HG03095 (cell line): Measurements from ENCODE around the gene TNNC1.

Source experiments
- ATAC-seq: cut with Tn5 transposase; IDR thresholded peaks from one replicate; pipeline ENCODE4 v1.9.1; 2021; ENCODE audit warnings: moderate library complexity; ENCODE audit not compliant: unreplicated experiment

Gene TNNC1

GRCh38 chr3:52453496-52454249, at the start of gene TNNC1:
TNNC1 (minus strand) TSS chr3:52454041; CDS start chr3:52454015, 26 bp downstream.
- ATAC-seq = no peak

DNA sequence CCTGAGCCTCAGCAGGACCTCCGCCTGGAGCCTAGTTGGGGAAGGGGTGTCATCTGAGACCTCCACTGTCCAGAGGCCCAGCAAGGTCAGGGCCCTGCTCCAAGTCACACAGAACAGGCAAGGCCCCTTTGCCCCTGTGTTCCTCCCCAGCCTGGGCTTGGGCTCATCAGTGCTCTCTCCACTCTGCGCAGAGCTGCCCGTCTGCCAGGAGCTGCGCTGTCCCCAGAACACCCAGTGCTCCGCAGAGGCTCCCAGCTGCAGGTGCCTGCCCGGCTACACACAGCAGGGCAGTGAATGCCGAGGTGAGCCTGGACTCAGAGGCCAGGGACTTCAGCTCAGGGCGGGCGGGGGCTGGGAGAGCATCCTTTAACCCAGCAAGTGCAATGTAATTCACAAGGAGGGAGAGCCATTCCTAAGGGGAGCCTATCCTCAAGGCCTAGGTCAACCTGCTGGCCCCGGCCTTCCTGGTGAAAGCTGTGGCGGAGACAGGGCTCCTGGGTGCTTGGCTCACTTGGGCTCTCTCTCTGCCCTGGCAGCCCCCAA, 49.0 kb upstream of the TNNC1 start:
- no peak for ATAC-seq

- no peak for ATAC-seq
Measured at GRCh38 chr3:52502001-52502400, 48.2 kb upstream of the TNNC1 start.

DNA sequence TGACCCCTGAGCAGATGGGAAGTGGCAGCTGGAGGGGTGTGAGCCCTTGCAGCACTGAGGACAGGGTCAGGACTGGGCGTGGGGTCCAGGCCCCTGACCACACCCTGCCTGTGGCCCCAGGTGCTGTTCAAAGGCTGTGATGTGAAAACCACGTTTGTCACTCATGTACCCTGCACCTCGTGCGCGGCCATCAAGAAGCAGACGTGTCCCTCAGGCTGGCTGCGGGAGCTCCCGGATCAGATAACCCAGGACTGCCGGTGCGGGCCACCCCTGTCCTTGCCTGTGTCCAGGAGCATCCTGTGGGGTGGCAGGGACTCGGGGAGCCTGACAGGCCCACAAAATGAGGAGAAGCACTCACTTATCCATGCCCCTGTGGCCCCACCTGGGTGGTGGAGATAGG, 47.2 kb upstream of the TNNC1 start:
- ATAC-seq = no peak

- no peak for ATAC-seq
Measured at GRCh38 chr3:52498137-52499054, 44.6 kb upstream of the TNNC1 start.

- ATAC-seq = no peak
Measured at GRCh38 chr3:52495777-52496602, 42.1 kb upstream of the TNNC1 start.

DNA sequence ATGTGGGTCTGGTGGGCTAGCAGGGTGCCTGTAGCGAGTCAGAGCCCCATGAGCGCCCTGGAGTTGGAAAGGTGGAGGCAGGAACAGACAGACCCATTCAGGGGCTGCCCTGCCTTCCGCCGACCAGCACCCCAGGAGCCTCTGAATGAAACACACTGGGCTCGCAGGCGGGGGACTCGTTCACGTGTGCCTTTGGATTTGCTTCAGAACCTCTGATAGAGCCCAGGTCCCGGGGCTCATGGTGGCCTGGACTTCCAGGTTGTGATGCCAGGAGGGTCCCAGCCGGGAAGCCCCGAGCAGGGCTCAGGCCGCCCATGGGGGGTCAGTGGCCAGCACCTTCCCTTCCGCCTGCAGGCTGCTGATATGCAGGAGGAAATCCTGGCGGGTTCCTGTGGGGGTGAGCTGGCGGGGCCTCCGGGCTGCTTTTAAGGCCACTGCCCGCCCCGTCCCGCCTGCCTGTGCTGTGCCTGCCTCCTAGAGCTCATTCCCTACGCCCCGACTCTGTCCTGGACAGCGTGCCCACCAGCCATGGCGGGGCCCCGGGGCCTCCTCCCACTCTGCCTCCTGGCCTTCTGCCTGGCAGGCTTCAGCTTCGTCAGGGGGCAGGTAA, 41.1 kb upstream of the TNNC1 start, which contains the start of gene STAB1:
TSS of gene STAB1 (plus strand) at position 453 of the 610 bp plus-strand sequence. CDS start at position 529, 76 bp downstream.
- no peak for ATAC-seq

- no peak for ATAC-seq
Measured at GRCh38 chr3:52494445-52494844, 40.6 kb upstream of the TNNC1 start.

GRCh38 chr3:52493232-52494017, 39.6 kb upstream of the TNNC1 start:
- ATAC-seq = no peak

DNA sequence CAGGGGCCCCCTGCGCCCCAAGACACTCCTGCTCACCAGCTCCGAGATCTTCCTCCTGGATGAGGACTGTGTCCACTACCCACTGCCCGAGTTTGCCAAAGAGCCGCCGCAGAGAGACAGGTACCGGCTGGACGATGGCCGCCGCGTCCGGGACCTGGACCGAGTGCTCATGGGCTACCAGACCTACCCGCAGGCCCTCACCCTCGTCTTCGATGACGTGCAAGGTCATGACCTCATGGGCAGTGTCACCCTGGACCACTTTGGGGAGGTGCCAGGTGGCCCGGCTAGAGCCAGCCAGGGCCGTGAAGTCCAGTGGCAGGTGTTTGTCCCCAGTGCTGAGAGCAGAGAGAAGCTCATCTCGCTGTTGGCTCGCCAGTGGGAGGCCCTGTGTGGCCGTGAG, 38.2 kb upstream of the TNNC1 start:
- ATAC-seq = no peak

DNA sequence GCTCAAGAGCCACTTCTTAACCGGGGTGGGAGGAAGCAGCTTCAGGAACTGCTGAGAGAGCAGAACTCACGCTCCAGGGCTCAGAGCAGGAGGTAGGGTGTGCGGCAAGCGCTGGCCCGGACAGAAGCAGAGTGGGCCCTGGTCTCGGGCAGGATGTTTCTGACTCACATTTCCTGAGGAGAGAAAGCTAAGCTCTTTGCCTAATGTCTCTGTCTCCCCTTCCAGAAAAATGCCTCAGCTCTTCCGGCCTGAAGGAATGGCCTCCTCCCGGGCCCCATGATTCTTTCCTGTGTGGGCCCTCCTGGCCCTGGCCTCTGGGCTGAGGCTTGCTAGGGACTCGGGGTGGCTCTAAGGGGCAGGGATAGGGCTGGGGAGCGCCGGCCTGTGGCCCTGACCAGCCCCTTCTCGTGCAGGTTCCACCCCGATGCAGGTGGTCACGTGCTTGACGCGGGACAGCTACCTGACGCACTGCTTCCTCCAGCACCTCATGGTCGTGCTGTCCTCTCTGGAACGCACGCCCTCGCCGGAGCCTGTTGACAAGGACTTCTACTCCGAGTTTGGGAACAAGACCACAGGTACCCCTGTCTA, 37.2 kb upstream of the TNNC1 start:
- ATAC-seq = no peak

GRCh38 chr3:52490035-52490938, 36.4 kb upstream of the TNNC1 start:
- no peak for ATAC-seq

DNA sequence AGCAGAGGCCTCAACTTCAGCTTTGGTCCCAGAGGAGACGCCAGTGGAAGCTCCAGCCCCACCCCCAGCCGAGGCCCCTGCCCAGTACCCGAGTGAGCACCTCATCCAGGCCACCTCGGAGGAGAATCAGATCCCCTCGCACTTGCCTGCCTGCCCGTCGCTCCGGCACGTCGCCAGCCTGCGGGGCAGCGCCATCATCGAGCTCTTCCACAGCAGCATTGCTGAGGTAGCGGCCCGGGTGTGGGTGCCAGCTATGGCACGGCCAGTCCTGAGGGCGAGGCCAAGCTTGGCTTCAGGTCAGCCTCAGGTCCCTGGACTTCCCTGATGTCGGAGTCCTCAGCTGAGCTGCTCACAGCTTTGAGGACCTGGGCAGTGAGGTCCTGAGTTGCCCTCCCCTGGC, 35.6 kb upstream of the TNNC1 start:
- no peak for ATAC-seq

- ATAC-seq = no peak
Measured at GRCh38 chr3:52488746-52489145, 34.9 kb upstream of the TNNC1 start.

- ATAC-seq = no peak
Measured at GRCh38 chr3:52487788-52488691, 34.2 kb upstream of the TNNC1 start.

DNA sequence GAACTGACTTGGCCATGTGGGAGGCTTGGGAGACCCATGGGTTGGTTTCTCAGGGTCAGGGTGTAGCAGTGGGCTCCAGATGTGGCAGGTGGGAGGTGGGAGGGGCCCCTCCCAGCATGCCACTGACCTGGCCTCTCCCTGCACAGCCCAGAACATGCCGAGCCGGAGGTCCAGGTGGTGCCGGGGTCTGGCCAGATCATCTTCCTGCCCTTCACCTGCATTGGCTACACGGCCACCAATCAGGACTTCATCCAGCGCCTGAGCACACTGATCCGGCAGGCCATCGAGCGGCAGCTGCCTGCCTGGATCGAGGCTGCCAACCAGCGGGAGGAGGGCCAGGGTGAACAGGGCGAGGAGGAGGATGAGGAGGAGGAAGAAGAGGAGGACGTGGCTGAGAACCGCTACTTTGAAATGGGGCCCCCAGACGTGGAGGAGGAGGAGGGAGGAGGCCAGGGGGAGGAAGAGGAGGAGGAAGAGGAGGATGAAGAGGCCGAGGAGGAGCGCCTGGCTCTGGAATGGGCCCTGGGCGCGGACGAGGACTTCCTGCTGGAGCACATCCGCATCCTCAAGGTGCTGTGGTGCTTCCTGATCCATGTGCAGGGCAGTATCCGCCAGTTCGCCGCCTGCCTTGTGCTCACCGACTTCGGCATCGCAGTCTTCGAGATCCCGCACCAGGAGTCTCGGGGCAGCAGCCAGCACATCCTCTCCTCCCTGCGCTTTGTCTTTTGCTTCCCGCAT, 33.4 kb upstream of the TNNC1 start:
- no peak for ATAC-seq
